A673 (cell line): Measurements from ENCODE around the gene SLC7A8.

Source experiments
- CTCF ChIP-seq: fragments of 300-800, 200-600 bp; sonication (generic); conservative IDR thresholded peaks from 2 replicates; pipeline ENCODE4 v1.5.1; 2017; ENCODE audit warnings: low read depth, mild to moderate bottlenecking, antibody characterized with exemption, low read length, moderate library complexity, mixed read lengths
- EZH2 ChIP-seq: fragments of 200-600 bp; sonication (generic); IDR thresholded peaks from 2 replicates; pipeline ENCODE4 v1.6.1; 2017; ENCODE audit warnings: borderline replicate concordance, low read depth, mild to moderate bottlenecking, mixed read lengths, antibody characterized with exemption, low read length; ENCODE audit not compliant: poor library complexity, severe bottlenecking

- TF ChIP-seq CTCF = no peak
- TF ChIP-seq EZH2 = no peak
Measured at GRCh38 chr14:23078692-23079116, 104.8 kb downstream of the SLC7A8 start.
